ENCODE data around the gene NIFK. TPM values are rescaled to one million over a fixed set of nuclear protein-coding genes. Genes with fewer than 3 reads are reported as not detected.
A peak's percentile ranks its signal among the peaks of the same experiment; 100 is the strongest.
"Not testable (repeated sequence)": the region's sequence is repeated elsewhere in the genome, so short reads cannot be mapped to it uniquely, and the experiment has no call there.

The NIFK gene
- polyA plus RNA-seq, 3 donors from 2014 or later, result 35.6 to 67.4 (median 39.8) TPM

DNA sequence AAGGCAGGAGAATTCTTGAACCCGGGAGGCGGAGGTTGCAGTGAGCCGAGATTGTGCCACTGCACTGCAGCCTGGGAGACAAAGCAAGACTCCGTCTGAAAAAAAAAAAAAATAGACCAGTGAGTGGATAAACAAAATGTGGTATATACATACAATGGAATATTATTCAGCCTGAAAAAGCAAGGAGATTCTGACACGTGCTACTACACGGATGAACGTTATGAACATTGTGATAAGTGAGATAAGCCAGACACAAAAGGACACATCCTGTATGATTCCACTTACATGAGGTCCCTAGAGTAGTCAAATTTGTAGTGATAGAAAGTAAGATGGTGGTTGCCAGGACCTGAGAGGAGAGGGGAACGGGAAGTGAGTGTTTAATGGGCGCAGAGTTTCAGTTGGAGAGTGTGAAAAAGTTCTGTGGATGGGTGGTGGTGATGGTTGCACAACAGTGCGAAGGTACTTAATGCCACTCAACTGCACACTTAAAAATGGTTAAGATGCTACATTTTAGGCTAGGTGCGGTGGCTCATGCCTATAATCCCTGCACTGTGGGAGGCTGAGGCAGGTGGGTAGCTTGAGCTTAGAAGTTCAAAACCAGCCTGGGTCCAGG lies 38.3 kb downstream of the NIFK start:
- peaks cover 11 to 23% (median 14%) of the 10 kb centered on the region in 3 donors for H3K27me3 Mint-ChIP-seq (ENCODE audit: low read depth in 3 of 3)
- peak overlapping the region; percentile 97 to 99 (median 98) for H3K27ac Mint-ChIP-seq
- H3K36me3 Mint-ChIP-seq, result no peaks in the 10 kb centered on the region
- peaks cover 38 to 51% of the 10 kb centered on the region in 2 donors for H3K4me1 Mint-ChIP-seq
- H3K9me3 Mint-ChIP-seq, result no peaks in the 10 kb centered on the region
- H3K4me3 Mint-ChIP-seq, result peak overlapping the region in 3 of 5 donors; percentile 40 to 79 (median 49)
- DNase-seq, result peak in 2 of 3 donors; percentile 7 to 18

DNA sequence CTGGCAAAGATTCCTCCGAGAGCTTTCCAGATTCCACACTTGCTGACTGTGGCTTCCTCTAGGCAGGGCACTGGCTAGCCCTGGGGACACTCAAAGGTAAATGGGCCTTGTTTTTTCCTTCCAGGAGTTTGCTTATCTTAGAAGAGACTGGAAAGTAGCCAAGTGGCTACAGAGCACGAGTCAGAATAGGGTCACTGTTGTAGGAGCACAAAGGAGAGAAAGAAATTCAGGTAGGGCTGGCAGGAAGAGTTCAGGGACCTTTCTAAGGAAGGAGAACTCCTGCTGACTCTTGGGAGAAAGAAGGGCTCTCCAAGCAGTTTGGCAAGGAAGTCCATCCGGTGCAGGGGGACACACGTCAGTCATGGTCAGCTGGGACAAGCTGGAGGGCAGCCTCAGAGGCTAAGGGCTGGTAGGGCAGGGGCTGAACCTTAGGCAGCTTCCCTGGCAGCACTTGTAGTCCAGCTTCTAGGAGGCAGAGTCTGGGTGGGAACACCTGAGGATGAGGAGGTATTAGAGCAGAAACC lies 39.5 kb downstream of the NIFK start:
- no peak for DNase-seq
- H3K4me1 Mint-ChIP-seq, result peaks cover 34 to 46% of the 10 kb centered on the region in 2 donors
- H3K36me3 Mint-ChIP-seq, result no peaks in the 10 kb centered on the region
- H3K27me3 Mint-ChIP-seq (ENCODE audit: low read depth in 3 of 3), result peaks cover 11 to 23% (median 14%) of the 10 kb centered on the region in 3 donors
- peak overlapping the region; percentile 60 to 98 (median 91) for H3K27ac Mint-ChIP-seq
- H3K4me3 Mint-ChIP-seq, result peak overlapping the region in 1 of 5 donors; percentile 1
- H3K9me3 Mint-ChIP-seq, result no peaks in the 10 kb centered on the region

DNA sequence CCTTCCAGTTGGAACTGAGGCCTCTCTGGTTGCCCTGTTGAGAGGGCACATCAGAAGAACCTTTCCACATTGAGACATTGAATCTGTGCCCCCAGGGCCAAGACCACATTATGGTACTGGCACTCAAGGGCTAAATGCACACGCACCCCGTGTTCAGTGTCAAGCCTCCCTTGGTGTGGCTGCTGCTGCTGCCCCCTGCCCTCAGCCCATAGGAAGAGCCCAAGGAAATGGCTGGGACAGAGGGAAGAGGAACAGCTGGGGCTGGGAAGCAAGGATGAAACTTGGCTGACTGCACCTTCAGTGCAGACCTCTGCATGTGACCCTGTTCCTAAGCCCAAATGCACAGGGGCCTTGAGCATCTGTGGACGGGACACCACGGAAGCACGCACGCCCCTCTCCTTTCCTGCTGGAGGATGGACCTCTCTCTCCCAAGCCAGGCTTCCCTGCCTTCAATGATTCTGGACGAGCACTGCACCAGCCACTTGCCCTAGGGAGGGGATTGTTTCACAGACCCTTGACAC lies 40.2 kb downstream of the NIFK start:
- H3K36me3 Mint-ChIP-seq, result no peaks in the 10 kb centered on the region

DNA sequence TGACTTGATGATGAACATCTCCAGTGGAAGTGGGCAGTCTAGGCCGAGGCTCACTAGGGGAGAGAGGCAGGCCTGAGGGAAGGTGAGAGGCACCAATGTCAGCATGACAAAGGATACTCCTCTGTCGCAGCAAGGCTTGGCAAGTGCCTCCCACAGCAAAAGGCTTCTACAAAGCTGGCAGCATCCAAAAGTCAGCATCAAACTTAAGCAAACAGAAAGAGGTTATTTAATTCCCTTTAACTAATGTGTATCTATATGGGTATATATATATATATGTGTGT lies 41.6 kb downstream of the NIFK start:
- Mint-ChIP-seq H3K27me3 (ENCODE audit: low read depth in 3 of 3) (peaks cover 7 to 15% (median 10%) of the 10 kb centered on the region in 3 donors), H3K27ac (peak overlapping the region in 4 of 6 donors; percentile 19 to 98 (median 65)), H3K36me3 (no peaks in the 10 kb centered on the region), H3K4me1 (peaks cover 17 to 26% of the 10 kb centered on the region in 2 donors), H3K9me3 (no peaks in the 10 kb centered on the region), H3K4me3 (no peak overlapping the region)
- DNase-seq, result no peak

More for the DNA sequence above, 40.2 kb downstream of the NIFK start:
- Mint-ChIP-seq H3K9me3 (no peaks in the 10 kb centered on the region), H3K4me1 (peaks cover 29 to 39% of the 10 kb centered on the region in 2 donors), H3K4me3 (no peak overlapping the region), H3K27me3 (ENCODE audit: low read depth in 3 of 3) (peaks cover 11 to 23% (median 14%) of the 10 kb centered on the region in 3 donors), H3K27ac (peak overlapping the region in 5 of 6 donors; percentile 48 to 98 (median 93))
- no peak for DNase-seq

DNA sequence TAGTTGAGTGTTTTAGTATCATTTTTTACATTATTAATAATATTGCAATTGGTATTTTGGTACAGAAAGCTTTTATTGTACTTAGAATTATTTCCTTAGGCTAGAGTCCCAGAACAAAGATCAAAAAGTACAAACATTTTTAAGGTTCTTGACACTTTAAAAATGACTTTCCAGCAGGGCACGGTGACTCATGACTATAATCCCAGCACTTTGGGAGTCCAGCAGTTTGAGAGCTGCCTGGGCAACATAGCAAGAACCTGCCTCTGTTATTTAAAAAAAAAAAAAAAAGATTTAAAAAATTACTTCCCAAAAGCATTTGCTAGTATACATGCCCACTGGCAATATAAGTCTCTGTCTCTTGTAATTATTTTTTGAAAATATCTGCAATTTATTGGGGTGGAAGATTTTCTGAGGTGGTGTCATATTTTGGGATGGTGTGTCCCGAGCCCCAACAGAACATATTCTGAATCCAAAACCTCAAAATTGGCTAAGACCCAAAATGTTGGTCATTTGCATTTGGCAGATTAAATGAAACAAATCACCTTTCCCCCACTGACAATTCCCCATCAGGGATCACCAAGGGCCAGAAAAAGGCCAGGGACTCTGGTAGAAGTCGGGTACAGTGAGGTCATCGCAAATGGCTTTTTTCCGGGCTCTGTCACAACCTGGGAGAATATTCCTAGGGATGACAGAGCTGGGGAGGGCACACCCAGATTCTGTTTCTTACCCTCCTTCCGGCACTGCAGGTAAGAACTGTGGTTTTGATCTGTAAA lies 42.1 kb downstream of the NIFK start:
- Mint-ChIP-seq H3K27ac (peak overlapping the region in 4 of 6 donors; percentile 19 to 98 (median 65)), H3K4me1 (peaks cover 11 to 20% of the 10 kb centered on the region in 2 donors), H3K9me3 (no peaks in the 10 kb centered on the region), H3K36me3 (peaks cover 0 to 3% (median 0%) of the 10 kb centered on the region in 3 donors), H3K4me3 (no peak overlapping the region), H3K27me3 (ENCODE audit: low read depth in 3 of 3) (peaks cover 2 to 13% (median 5%) of the 10 kb centered on the region in 3 donors)
- no peak for DNase-seq

DNA sequence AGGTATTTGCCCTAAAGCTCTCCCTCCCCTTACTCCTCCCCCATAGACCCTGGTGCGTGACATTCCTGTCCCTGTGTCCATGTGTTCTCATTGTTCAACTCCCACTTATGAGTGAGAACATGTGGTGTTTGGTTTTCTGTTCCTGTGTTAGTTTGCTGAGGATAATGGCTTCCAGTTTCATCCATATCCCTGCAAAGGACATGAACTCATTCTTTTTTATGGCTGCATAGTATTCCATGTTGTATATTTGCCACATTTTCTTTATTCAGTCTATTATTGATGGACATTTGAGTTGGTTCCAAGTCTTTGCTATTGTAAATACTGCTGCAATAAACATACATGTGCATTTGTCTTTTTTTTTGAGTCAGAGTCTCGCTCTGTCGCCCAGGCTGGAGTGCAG lies 46.1 kb downstream of the NIFK start:
- not testable (repeated sequence) for H3K27me3 Mint-ChIP-seq (ENCODE audit: low read depth in 3 of 3); H3K4me3 Mint-ChIP-seq; DNase-seq; H3K27ac Mint-ChIP-seq; H3K9me3 Mint-ChIP-seq; H3K36me3 Mint-ChIP-seq
- peaks cover 4 to 10% of the 10 kb centered on the region in 2 donors for H3K4me1 Mint-ChIP-seq

DNA sequence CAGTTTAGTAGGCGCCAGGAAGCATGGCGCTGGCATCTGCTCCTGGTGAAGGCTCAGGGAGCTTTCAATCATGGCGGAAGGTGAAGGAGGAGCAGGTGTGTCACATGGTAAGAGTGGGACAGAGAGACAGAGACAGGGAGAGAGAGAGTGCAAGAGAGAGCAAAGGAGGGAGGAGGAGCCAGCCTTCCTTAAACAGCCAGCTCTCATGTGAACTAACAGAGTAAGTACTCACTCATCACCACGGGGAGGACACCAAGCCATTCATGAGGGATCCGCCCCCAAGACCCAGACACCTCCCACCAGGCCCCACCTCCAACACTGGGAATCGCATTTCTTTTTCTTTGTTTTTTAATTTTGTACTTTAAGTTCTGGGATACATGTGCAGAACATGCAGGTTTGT lies 46.6 kb downstream of the NIFK start:
- H3K27me3 Mint-ChIP-seq (ENCODE audit: low read depth in 3 of 3), result no peaks in the 10 kb centered on the region
- H3K4me1 Mint-ChIP-seq, result peaks cover 4 to 10% of the 10 kb centered on the region in 2 donors
- peaks cover 0 to 3% (median 0%) of the 10 kb centered on the region in 3 donors for H3K36me3 Mint-ChIP-seq
- DNase-seq, result no peak
- peaks cover 0 to 1% (median 0%) of the 10 kb centered on the region in 6 donors for H3K9me3 Mint-ChIP-seq
- H3K27ac Mint-ChIP-seq, result peak overlapping the region in 1 of 6 donors; percentile 27
- no peak overlapping the region for H3K4me3 Mint-ChIP-seq

DNA sequence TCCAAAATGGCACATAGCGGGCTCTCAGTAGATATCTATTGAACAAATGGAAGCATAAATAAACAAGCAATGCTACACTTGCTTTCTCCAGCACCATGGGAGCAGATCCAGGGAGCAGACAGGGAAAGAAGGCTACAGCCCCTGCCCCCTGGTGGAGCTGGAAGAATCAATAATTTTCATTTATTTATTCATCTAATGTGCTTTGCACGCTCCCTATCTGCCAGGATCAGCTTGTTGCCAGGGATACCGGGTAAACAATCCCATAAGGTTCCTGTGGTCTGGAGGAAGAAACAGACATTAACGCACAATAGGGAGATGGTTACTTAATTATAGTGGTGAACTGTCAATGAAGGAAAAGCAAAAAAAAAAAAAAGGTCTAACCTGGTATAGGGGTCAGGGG lies 47.3 kb downstream of the NIFK start:
- Mint-ChIP-seq H3K4me3 (no peak overlapping the region), H3K4me1 (peaks cover 4 to 10% of the 10 kb centered on the region in 2 donors), H3K9me3 (peaks cover 0 to 3% (median 1%) of the 10 kb centered on the region in 6 donors), H3K27ac (peak overlapping the region in 2 of 6 donors; percentile 27 to 57), H3K27me3 (ENCODE audit: low read depth in 3 of 3) (no peaks in the 10 kb centered on the region), H3K36me3 (peaks cover 0 to 4% (median under 1%) of the 10 kb centered on the region in 3 donors)
- peak in 1 of 3 donors; percentile 2 for DNase-seq

DNA sequence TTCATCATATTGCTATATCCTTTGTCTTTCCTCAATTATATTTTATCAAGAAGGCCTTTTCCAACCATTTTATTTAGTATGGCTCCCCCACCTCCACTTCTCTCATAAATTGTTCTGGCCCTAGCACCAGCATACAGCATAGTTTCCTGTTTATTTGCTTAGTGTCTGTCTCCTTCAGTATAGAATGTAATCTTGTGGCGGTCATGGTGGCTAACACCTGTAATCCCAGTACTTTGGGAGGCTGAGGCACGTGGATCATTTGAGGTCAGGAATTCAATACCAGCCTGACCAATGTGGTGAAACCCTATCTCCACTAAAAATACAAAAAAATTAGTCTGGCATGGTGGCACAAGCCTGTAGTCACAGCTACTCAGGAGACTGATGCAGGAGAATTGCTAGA lies 47.9 kb downstream of the NIFK start:
- DNase-seq, result peak; percentile 9 to 29 (median 24)
- Mint-ChIP-seq H3K36me3 (peaks cover 0 to 9% (median 6%) of the 10 kb centered on the region in 3 donors), H3K4me1 (peaks cover 4 to 10% of the 10 kb centered on the region in 2 donors), H3K27ac (peak overlapping the region in 3 of 6 donors; percentile 18 to 91 (median 68)), H3K9me3 (peaks cover 0 to 8% (median 6%) of the 10 kb centered on the region in 6 donors), H3K4me3 (no peak overlapping the region), H3K27me3 (ENCODE audit: low read depth in 3 of 3) (peaks cover 0 to 3% (median 0%) of the 10 kb centered on the region in 3 donors)

DNA sequence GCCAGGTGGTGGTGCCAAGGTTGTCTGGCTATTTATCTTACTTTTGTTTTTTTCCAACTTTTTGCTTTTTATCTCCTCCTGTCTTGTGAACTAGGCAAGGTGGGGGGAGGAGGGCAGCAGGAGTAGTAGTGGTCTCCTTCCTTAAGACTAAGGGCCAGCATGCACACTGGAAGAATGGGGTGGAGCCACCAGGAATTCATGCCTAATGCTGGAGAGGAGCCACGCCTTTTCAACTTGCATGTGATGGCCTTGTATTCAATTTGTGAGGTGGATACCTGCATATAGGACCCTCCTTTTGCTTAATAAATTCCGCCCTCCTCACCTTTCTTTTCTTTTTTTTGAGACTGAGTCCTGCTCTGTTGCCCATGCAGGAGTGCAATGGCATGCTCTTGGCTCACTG lies 49.8 kb downstream of the NIFK start:
- Mint-ChIP-seq H3K36me3 (peaks cover 4 to 10% (median 10%) of the 10 kb centered on the region in 3 donors), H3K27ac (no peak overlapping the region), H3K4me1 (peaks cover 4 to 10% of the 10 kb centered on the region in 2 donors), H3K27me3 (ENCODE audit: low read depth in 3 of 3) (peaks cover 0 to 4% (median 0%) of the 10 kb centered on the region in 3 donors), H3K4me3 (no peak overlapping the region), H3K9me3 (peaks cover 3 to 26% (median 20%) of the 10 kb centered on the region in 6 donors)
- no peak for DNase-seq

DNA sequence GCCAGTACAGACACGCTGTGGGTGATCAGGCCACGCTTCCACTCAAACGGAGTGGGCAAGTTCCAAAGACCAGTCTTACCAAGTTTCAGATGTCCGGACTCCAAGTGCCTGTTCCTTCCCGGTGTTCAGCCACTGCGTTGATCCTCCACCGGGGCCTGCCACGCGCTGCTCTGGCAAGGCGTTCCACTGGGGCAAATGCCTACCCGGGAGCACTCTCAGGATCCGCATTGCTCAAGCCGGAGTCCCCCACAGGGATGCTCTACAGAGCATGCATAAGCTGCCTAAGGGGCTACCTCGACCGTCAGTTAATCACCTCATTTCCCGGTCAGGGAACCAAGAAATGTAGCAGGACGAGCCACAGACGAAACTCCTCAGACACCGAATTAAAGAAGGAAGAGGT lies 50.5 kb downstream of the NIFK start:
- Mint-ChIP-seq H3K9me3 (peaks cover 3 to 33% (median 26%) of the 10 kb centered on the region in 6 donors), H3K36me3 (peaks cover 4 to 10% (median 10%) of the 10 kb centered on the region in 3 donors), H3K4me1 (peaks cover 4 to 10% of the 10 kb centered on the region in 2 donors), H3K27me3 (ENCODE audit: low read depth in 3 of 3) (peaks cover 0 to 5% (median 0%) of the 10 kb centered on the region in 3 donors), H3K4me3 (no peak overlapping the region), H3K27ac (peak overlapping the region in 1 of 6 donors; percentile 29)
- DNase-seq, result no peak

DNA sequence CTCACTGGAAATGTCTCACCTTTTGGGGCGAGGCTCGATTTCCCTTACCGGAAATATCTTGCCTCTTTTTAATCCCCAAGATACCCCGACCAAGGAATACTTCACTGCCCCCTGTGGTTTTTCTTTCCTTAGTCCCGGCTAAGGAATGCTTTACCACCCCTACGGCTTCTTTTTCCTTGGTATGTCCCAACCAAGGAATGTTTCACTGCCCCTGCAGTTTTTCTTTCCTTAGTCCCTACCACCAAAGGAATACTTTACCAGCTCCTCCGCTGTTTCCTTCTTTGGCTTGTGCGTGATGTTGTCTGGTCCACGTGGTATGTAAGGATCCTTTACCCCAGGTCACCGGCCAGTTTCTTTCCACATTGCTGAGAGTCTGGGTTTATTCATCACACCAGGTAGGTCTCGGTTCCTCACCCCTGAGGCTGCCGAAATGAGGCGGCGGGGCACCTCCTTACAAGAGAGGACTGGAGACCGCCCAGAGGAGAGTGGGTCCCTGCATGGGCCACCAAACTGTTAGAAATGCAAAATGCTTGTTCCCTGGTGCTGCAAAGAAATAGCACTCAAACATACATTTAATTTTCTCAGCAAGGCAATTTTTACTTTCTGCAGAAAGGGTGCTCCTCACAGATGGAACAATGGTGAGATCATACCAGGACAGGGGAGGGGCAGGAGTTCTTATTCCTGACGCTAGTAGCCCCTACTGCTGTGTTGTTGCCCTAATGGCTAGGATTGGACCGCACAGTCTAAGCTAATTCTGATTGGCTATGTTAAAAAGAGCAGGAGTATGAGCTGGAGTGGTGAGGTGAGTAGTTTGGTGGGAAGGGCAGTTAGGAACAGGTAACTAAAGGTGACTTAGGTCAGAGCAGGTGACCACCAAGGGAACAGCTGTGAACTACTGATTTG lies 54.0 kb downstream of the NIFK start:
- peaks cover 0 to 5% (median 0%) of the 10 kb centered on the region in 3 donors for H3K27me3 Mint-ChIP-seq (ENCODE audit: low read depth in 3 of 3)
- no peak overlapping the region for H3K27ac Mint-ChIP-seq
- peaks cover 6 to 10% (median 8%) of the 10 kb centered on the region in 3 donors for H3K36me3 Mint-ChIP-seq
- no peak overlapping the region for H3K4me3 Mint-ChIP-seq
- H3K4me1 Mint-ChIP-seq, result peaks cover 0 to 16% of the 10 kb centered on the region in 2 donors
- DNase-seq, result no peak
- peaks cover 3 to 35% (median 29%) of the 10 kb centered on the region in 6 donors for H3K9me3 Mint-ChIP-seq

DNA sequence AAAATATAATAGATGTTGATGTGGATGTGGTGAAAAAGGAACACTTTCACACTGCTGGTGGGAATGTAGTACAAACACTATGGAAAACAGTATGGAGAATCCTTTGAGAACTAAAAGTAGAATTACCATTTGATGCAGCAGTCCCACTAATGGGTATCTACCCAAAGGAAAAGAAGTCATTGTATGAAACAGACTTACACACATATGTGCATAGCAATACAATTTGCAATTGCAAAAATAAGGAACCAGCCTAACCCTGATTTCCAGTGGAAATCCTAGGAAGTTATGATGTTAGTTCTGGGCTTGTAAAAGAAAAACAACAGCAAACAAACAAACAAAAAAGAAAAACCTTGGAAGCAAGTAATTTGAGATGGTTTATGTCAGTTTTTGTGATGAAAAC lies 58.8 kb downstream of the NIFK start:
- H3K4me1 Mint-ChIP-seq, result peaks cover 0 to 16% of the 10 kb centered on the region in 2 donors
- peaks cover 7 to 45% (median 40%) of the 10 kb centered on the region in 6 donors for H3K9me3 Mint-ChIP-seq
- no peak overlapping the region for H3K27ac Mint-ChIP-seq
- H3K4me3 Mint-ChIP-seq, result no peak overlapping the region
- DNase-seq, result no peak
- peaks cover under 1 to 7% (median 2%) of the 10 kb centered on the region in 3 donors for H3K36me3 Mint-ChIP-seq
- H3K27me3 Mint-ChIP-seq (ENCODE audit: low read depth in 3 of 3), result peaks cover 0 to 7% (median 2%) of the 10 kb centered on the region in 3 donors

All from immature natural killer cell (primary cell).